Left renal cortex interstitium (tissue), 4 donors: ENCODE measurements around the gene CLIP1. TPM values are rescaled to one million over a fixed set of nuclear protein-coding genes. Genes with fewer than 3 reads are reported as not detected.
"Not testable (repeated sequence)": the region's sequence is repeated elsewhere in the genome, so short reads cannot be mapped to it uniquely, and the experiment has no call there.

Experiments used
- DNase-seq, 4 donors: peaks; one replicate each; pipeline ENCODE4 v3.0.0-alpha.2; 2013; ENCODE audit warnings: low read depth in 4 of 4, low spot score in 2 of 4, missing footprints in 1 of 4
- polyA plus RNA-seq, 4 donors: library from polyadenylated mRNA; unstranded; fragments of 120-200 nt; gene quantifications; one replicate each; pipeline ENCODE4 v1.2.1, GENCODE V29; 2013; ENCODE audit not compliant: insufficient read length in 4 of 4

CLIP1 gene
- polyA plus RNA-seq, 4 donors: 33.1 to 46.1 (median 41.3) TPM

- DNase-seq: no peak
These were observed 59.7 kb downstream of the CLIP1 start for GRCh38 chr12:122362755-122363154.

- DNase-seq: not testable (repeated sequence)
These were observed 64.1 kb downstream of the CLIP1 start for GRCh38 chr12:122358403-122358802.

- DNase-seq: not testable (repeated sequence)
These were observed 64.9 kb downstream of the CLIP1 start for GRCh38 chr12:122357536-122357935.

- not testable (repeated sequence) for DNase-seq
These were observed 65.5 kb downstream of the CLIP1 start for GRCh38 chr12:122356991-122357390.

GRCh38 chr12:122356192-122356635 lies 66.3 kb downstream of the CLIP1 start:
- peak in 3 of 4 donors; percentile 16 to 41 (median 27) for DNase-seq

- no peak for DNase-seq
These were observed 66.8 kb downstream of the CLIP1 start for GRCh38 chr12:122355706-122356105.

GRCh38 chr12:122354958-122355641 lies 67.4 kb downstream of the CLIP1 start:
- DNase-seq: no peak

- no peak for DNase-seq
These were observed 70.1 kb downstream of the CLIP1 start for GRCh38 chr12:122352394-122352793.

- DNase-seq: no peak
These were observed 72.2 kb downstream of the CLIP1 start for GRCh38 chr12:122350141-122350848.

- DNase-seq: no peak
These were observed 73.4 kb downstream of the CLIP1 start for GRCh38 chr12:122349078-122349477.

GRCh38 chr12:122348505-122348904 lies 74.0 kb downstream of the CLIP1 start:
- no peak for DNase-seq

GRCh38 chr12:122346054-122346453 lies 76.4 kb downstream of the CLIP1 start:
- DNase-seq: no peak

- no peak for DNase-seq
These were observed 77.4 kb downstream of the CLIP1 start for GRCh38 chr12:122345042-122345441.

GRCh38 chr12:122336015-122336946 lies 86.2 kb downstream of the CLIP1 start:
- no peak for DNase-seq

GRCh38 chr12:122333142-122334087 lies 89.1 kb downstream of the CLIP1 start:
- DNase-seq: no peak

- DNase-seq: no peak
These were observed 94.7 kb downstream of the CLIP1 start for GRCh38 chr12:122327494-122328385.

- DNase-seq: no peak
These were observed 95.5 kb downstream of the CLIP1 start for GRCh38 chr12:122327014-122327413.

GRCh38 chr12:122326586-122326985 lies 95.9 kb downstream of the CLIP1 start:
- peak in 1 of 4 donors; percentile 9 for DNase-seq
